ENCODE measurements around the gene ZFPM1. TPM values are rescaled to one million over a fixed set of nuclear protein-coding genes. Genes with fewer than 3 reads are reported as not detected.

Gene ZFPM1
- total RNA-seq, 1 donor from 2014 or later, result 9.6 TPM

GRCh38 chr16:88568710-88569613 lies 115.9 kb downstream of the ZFPM1 start:
- intact Hi-C loops (cut with DNase I), result loop anchor here (10.0 kb wide), 1 partner anchor 804 kb away; the partner anchor contains the start of gene KLHDC4
- no peak for DNase-seq (ENCODE audit: low spot score)

GRCh38 chr16:88569614-88569984 lies 116.5 kb downstream of the ZFPM1 start:
- intact Hi-C loops (cut with DNase I), result loop anchor here (10.0 kb wide), 1 partner anchor 805 kb away; the partner anchor contains the start of gene KLHDC4

GRCh38 chr16:88569985-88570690 lies 117.1 kb downstream of the ZFPM1 start, which contains the start of gene ZC3H18:
Gene ZC3H18, plus strand, starts transcription at chr16:88570403. Its CDS starts 6,721 bp downstream, at chr16:88577124.
- intact Hi-C loops (cut with DNase I), result loop anchor here (5.0 to 10.0 kb wide), 3 partner anchors 137 to 805 kb away; partner anchors contain the start of genes CTU2, KLHDC4, RNF166 and ZNF778
- DNase-seq (ENCODE audit: low spot score), result peak; percentile 98

More at GRCh38 chr16:88569614-88569984, 116.5 kb downstream of the ZFPM1 start:
- no peak for DNase-seq (ENCODE audit: low spot score)

GRCh38 chr16:88570691-88571092 lies 117.6 kb downstream of the ZFPM1 start:
- DNase-seq (ENCODE audit: low spot score), result no peak
- intact Hi-C loops (cut with DNase I), result loop anchor here (5.0 kb wide), 2 partner anchors 137 to 647 kb away; partner anchors contain the start of genes CTU2, RNF166 and ZNF778

- no peak for DNase-seq (ENCODE audit: low spot score)
- intact Hi-C loops (cut with DNase I), result no loop called here
Observed at GRCh38 chr16:88575251-88575650, 122.2 kb downstream of the ZFPM1 start.

GRCh38 chr16:88576307-88576706 lies 123.2 kb downstream of the ZFPM1 start:
- intact Hi-C loops (cut with DNase I), result no loop called here
- DNase-seq (ENCODE audit: low spot score), result no peak

GRCh38 chr16:88577166-88577565 lies 124.1 kb downstream of the ZFPM1 start:
- intact Hi-C loops (cut with DNase I), result no loop called here

DNA sequence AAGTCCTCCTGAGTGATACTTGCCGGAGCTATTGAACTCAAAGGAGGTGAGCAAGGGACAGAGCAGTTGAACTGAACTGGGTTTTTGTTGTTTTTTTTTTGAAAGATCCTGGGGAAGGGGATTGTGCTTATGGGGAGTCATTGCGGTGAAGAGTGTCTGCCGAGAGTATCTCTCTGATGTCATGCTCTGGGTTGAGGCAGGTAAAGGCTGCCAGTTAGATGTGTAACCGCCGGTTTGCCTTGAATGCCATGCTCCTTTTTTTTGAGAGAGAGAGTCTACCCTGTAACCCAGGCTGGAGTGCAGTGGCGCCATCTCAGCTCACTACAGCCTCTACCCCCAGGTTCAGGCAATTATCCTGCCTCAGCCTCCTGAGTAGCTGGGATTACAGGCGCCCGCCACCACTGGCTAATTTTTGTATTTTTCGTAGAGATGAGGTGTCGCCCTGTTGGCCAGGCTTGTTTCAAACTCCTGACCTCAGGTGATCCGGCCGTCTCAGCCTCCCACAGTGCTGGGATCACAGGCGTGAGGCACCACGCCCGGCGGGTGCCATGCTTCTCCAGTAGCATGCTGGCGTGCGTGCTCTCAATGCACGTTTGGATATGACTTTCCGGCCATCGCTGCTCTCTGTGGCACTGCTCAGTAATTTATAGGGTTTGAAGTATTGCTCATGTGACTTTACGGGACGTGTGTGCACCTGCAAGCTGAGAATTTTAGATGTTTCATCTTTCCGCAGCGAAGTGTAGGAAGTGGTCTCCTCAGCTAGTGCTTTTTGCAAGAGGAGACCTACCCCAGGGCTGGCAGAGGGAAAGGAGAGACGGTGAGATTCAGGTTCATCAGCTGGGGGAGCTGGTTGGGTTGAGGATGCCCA lies 125.6 kb downstream of the ZFPM1 start:
- intact Hi-C loops (cut with DNase I), result no loop called here

More at GRCh38 chr16:88577166-88577565, 124.1 kb downstream of the ZFPM1 start:
- DNase-seq (ENCODE audit: low spot score), result no peak

DNA sequence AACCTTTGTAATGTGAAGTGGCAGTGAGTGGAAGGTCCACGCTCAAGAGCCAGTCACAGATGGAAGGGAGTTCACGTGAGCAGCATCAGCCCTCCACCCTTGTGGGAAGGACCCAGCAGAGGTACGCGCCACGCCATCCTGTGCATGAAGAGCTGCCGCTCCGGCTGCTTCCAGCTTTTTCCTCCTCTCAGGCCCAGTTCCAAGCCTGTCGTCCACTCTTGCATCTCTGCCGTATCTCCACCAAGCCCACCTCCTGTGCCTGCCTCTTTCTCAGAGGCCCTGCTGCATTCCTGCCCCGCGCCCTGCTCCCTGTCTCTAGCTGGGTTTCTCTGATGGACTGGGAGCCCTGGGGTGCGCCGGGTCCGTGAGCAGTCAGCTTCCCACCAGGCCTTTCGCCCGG lies 127.3 kb downstream of the ZFPM1 start:
- DNase-seq (ENCODE audit: low spot score), result no peak
- intact Hi-C loops (cut with DNase I), result no loop called here

More for the DNA sequence above, 125.6 kb downstream of the ZFPM1 start:
- no peak for DNase-seq (ENCODE audit: low spot score)

DNA sequence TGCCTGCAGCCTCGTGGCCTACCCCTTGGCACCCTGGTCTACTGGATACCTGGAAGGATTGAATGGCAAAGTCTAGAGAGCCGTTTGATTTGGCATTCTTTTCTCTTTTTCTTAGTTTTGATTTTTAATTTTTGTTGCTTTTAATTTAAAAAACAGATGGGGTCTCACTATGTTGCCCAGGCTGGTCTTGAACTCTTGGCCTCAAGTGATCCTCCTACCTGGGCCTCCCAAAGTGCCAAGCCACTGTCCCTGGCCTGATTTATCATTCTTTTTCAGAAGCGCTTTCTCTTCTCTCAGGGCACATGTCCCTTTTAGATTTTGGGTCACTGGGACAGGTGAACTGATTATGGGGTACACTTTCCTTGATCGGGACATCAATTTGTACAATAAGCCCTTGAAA lies 128.0 kb downstream of the ZFPM1 start:
- no peak for DNase-seq (ENCODE audit: low spot score)
- intact Hi-C loops (cut with DNase I), result no loop called here

- intact Hi-C loops (cut with DNase I), result no loop called here
- no peak for DNase-seq (ENCODE audit: low spot score)
Observed at GRCh38 chr16:88582912-88583575, 130.0 kb downstream of the ZFPM1 start.

- no peak for DNase-seq (ENCODE audit: low spot score)
- intact Hi-C loops (cut with DNase I), result no loop called here
Observed at GRCh38 chr16:88584676-88585075, 131.6 kb downstream of the ZFPM1 start.

DNA sequence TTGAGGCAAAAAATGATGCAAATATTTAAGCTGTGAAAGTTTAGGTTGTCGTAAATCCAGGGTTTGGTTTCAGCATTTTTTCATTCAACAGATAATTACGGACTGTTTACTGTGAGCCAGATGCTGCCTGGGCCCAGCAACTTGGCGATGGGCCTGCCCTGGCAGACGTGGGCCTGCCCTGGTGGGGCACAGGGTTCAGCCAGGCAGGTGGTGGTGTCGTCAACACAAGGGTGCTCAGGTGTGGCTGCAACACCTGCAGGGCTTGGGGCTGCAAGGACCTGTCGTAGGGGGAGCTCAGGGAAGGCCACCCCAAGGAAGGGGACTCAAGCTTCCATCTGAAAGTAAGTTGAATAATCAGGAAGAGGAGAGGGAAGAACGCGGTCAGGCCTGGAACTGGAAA lies 132.2 kb downstream of the ZFPM1 start:
- no peak for DNase-seq (ENCODE audit: low spot score)
- intact Hi-C loops (cut with DNase I), result no loop called here

GRCh38 chr16:88585927-88586581 lies 133.0 kb downstream of the ZFPM1 start:
- intact Hi-C loops (cut with DNase I), result no loop called here
- DNase-seq (ENCODE audit: low spot score), result no peak
